ENCODE measurements around the gene DSCAML1.

The DSCAML1 gene

DNA sequence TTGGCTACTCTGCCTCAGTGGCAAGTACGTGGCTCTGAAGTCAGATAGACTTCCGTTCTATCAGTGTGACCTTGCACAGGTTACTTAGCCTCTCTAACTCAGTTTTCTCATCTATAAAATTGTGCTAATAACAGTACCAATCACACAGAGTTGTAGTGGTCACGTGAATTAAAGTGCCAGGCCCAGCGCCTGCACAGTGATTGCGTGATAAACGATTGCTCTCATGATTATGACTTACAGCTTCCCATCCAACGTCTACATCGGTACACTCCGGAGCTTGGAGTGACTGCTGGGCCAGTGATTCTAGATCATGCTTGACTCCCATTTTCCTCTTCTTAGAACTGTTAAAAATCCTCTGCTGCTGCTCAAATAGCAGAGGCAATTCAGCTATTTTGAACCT is 247.6 kb downstream of the DSCAML1 start:
- DNase-seq (ENCODE audit: low read depth in 2 of 2): no peak

DNA sequence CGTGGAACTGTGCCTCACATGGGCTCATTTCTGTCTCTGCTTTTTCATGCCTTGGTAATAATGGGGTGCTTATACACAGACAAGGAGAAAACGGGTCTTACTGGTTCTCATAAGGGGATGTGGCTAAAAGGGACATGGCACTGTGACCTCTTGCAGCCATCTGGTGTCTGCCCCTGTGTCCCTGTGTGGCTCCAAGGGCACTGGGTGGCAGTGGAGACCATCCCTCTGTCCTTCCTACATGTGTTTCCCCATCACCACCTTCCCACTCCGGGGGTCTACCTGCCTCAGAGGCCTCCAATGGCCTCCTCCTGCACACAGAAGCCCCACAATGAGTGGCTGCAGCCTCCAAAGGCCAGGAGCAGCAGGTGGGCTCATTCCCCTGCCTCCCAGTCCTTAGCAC is 248.1 kb downstream of the DSCAML1 start:
- no peak for DNase-seq (ENCODE audit: low read depth in 2 of 2)

DNA sequence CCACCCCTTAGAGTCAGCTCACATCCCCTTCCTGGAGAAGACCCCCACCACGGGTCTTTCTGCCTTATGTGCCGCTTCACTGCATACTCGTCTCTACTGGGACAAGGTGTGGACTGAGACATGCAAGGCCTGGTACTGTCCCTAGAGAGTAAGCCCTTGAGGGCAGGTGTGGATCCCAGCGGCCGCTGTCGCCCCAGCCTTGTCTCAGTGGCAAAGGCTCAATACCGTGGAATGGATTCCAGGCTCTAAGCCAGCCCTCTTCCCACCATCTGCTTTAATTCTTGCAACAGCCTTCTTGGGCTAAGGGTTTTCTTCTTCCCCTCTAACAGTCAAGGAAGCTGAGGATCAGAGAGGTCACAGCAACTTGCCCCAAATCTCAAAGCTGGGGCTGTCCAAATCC is 249.1 kb downstream of the DSCAML1 start:
- no peak for DNase-seq (ENCODE audit: low read depth in 2 of 2)

DNA sequence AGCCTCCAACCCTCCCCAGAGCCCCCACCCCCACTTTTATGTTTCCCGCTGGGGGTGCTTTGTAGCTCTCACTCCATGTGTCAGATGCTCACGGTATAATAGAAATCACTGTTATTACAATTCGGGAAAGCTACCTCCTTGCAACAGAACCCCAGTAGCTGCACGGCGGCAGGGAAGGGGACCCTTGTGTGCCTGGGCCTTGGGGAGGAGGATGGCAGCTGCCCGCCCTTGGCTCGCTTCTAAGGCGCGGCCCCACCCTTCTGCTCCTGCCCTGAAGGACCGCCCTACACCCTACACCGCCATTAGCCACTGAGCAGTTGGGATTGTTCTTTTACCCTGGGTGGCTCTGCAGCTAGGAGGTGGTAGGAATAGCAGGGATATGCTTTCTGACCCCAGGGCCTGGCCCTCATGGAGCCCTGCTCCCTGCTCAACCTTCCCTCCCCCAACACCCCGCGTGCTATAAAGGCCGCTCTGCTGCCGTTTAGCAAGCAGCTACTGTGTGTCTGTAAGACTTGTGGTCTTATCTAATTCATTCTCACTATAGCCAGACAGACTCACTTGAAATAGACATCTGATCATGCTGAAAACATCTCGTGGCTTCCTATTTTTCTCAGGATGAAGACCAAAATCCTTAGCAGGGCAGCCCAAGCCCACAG is 249.7 kb downstream of the DSCAML1 start:
- no peak for DNase-seq (ENCODE audit: low read depth in 2 of 2)

DNA sequence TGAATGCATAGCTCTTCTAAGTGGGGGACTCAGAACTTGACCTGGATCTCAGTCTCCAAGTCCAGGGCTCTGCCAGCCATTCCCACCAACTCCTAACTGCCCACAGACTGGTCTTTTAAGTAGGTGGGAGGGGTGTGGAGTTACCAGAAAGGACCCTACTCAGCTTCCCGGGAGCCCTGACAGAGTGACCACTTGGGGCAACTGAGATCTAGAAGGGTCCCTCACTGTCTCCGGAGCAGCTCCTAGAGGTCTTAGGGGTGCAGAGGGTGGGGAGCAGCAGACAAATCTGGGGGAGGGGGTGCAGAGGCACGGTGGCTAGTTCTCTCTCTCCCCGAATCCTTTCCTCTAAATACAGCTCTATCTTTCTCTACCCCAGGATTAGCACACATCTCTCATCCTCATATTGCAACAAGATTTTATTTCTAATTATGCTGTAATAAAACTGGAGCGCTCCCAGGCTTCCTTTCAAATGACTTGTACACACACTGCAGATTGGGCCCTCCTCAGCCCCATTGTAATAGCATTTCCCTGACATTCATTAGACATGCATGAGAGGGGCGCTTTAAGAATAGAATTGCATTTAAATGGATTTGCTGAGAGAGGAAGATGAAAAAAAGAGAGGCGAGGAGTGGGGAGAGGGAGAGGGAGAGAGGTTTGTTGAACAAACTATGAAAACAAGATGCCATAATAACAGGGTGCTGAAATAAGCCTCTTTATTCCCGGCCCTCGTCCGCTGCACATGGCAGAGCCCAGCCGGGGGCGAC is 250.4 kb downstream of the DSCAML1 start:
- DNase-seq (ENCODE audit: low read depth in 2 of 2): no peak

DNA sequence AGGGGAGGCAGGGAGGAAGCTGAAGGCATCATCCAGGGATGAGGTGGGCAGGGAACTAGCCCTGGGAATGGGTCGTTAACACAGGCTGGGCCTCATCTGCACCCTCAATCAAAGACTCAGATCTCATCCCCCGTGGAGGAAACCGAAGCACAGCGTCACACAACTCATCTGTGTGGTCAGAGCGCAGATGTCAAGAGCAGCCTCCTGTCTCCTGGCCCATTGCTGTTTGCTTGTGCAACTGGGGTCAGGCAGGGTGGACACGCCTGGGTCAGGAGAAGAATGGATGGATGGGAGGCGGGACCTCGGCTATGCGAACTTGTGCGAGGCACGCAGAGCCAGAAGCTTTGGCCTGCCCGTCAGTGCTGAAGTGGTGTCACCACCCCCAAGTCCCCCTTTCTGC is 251.3 kb downstream of the DSCAML1 start:
- no peak for DNase-seq (ENCODE audit: low read depth in 2 of 2)

DNA sequence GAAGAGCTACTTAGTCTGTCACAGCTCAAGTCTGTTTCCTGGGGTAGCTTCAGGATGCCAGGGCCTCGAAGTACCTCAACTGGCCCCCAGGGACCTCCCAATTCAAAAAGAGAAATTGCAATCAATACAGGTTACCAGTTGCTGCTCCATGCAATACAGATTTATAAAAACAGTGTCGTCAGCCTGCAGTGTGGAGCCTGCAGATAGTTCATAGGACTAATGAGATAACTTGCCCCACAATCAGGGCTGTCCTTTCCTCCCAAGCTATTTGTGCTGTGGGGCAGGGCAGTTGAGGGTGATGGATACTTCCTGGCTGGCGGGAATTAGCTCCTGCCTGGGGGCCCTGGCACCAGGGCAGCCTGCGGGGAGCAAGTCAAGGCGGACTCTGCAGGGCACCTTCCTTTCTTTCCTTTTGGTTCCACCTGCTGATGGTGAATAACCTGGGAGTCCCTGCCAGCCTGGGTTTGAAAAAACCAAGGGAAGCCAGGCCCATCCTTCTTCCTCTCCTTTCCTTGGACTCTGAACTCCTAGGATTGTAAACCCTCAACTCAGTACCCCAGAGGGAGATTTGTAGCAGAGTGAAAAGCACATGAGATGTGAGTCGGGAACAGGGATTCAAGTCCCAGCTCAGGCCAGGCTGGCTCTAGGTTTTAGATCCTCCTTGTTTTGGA is 252.8 kb downstream of the DSCAML1 start:
- no peak for DNase-seq (ENCODE audit: low read depth in 2 of 2)

DNA sequence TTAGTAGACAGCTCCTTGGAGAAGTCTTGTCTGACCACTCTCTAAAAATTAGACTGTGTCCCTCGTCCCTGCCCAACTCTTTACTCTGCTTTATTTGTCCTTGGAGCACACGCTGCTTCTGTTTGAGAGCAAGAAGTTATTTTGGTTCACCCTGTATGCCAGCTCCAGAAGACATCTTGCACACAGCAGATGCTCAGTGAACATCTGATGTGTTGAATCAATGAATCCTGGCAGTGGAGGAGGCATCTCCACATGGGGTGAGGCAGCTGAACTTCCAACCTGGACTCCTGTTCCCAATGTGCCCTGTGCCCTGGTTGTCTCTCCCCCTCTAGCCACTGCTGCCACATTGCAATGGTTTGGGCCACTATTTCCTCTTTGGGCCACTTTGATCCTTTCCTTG is 255.8 kb downstream of the DSCAML1 start:
- no peak for DNase-seq (ENCODE audit: low read depth in 2 of 2)

DNA sequence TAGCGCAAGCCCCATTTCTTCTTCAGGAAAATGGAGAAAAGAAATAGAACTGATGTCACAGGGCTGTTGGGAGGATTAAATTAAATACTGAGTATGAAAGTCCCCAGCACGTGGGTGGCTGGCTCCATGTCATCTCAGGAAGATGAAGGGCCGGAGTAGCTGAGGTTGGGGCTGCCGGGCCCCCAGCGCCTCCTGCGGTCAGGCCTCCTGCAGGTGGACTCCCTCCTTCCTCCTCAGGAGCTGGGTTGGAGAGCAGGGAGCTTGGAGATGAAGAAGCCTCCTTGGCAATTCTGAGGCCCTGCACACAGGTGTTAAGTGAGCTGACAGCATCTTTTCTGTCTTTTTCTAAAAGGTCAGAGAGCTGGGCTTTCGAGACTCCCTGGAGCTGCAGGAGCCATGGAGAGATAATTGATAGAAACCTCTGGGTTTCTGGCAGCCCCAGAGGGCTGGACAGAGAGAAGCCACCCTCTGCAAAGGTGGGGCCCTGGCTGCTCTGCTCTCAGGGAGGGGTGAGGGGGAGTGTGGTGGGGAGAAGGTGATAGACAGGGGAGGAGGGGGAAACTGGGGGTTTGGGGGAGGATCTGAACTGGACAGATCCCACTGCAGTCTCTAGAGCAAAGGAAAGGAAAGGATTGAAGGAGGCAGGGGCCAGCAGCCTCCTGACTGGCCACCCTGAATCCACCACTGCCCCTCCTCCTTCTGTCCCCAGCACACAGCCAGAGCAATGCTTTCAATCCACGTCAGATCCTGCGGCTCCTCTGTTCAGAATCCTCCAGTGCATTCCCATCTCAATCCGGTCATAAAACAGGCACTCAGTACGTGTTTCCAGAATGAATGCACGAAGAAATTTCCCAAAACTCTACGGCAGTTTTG is 258.5 kb downstream of the DSCAML1 start:
- DNase-seq (ENCODE audit: low read depth in 2 of 2): no peak

DNA sequence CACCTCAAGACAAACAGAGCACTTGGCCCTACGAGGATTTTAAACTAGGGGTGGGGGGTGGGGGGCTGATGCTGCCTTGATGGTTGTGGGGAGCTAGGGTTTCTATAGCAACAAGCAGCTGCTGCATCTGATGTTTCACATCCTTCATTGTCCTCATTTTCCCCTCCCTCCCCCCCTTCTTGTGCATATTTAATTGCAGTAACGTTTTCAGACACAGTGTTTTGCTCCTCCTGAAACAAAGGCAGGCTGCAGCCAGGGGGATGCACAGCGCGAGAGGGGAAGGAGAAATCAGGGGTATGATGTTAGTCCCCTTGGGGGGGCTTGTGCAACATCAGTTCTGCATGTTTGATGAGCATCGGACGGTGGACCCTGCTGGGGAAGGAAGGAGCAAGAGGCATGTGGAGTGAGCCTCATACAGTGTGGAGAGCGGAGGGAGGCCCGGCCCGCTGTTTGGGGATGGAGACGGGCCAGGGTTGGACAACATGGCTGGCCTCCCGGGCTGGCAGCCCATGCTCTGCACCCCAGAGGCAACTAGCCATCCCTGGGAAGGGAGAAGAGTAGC is 261.1 kb downstream of the DSCAML1 start:
- no peak for DNase-seq (ENCODE audit: low read depth in 2 of 2)

DNA sequence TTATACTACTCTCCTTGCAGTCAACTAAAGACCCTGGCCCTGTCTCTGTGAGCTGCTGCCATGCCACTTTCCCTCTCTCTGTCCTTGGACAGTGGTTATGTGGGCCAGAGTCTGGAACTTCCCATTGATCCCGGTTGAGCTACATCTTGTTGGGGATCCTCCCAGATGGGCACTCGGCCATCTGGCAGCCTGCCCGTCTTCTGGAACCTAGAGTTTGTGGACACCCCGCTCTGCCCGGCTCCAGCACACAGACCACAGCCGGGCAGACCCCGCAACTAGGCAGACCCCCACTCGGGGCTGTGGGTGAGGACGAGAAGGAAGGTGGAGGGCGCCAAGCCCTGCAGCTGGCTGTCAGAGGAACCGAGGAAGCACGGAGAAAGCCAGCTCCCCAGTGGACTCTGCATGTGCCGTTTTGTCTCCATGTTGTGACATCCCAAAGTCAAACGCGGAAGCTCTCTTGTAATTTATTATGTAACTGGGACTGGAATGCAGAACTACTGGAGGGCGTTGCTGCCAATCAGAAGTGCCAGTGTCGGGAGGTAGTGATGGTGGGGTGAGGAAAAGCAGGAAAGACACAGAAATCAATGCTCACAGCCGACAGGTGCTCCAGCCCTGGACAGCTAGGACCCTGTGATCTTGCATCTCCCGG is 261.7 kb downstream of the DSCAML1 start:
- no peak for DNase-seq (ENCODE audit: low read depth in 2 of 2)

DNA sequence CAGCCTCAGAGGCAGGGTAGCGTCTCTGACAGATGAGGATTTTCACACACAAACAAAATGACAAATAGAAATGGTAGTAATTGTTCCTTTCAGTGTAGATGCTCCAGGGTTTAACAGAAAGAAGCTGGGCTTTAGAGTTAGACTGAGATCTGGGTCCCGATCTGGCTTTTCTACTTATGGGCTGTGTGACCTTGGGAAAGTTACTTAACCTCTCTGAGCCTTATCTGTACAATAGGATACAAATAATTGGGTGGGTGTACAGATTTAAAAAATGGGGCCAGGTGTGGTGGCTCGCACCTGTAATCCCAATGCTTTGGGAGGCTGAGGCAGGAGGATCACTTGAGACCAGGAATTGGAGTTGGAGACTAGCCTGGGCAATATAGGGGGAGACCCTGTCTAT is 264.4 kb downstream of the DSCAML1 start:
- no peak for DNase-seq (ENCODE audit: low read depth in 2 of 2)

DNA sequence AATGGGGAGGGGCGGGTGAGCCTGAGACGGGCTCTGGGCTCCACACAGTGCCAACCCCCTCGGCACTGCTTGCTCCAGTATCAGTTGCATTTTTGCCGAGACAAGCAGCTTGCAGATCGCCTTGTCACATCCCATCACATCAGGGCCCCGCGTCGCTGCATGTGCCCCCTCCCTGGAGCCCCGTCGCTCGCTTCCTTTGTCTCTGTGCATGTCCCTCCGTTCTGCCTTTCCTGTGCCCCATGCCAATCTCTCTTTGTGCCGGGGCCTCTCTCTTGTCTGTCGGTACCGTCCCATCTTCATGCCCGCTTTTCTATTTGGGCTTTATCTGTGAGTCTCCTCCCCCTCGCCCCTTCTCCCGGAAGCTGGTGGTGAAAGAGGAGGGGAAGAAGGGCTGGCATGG is 267.2 kb downstream of the DSCAML1 start:
- DNase-seq (ENCODE audit: low read depth in 2 of 2): no peak

DNA sequence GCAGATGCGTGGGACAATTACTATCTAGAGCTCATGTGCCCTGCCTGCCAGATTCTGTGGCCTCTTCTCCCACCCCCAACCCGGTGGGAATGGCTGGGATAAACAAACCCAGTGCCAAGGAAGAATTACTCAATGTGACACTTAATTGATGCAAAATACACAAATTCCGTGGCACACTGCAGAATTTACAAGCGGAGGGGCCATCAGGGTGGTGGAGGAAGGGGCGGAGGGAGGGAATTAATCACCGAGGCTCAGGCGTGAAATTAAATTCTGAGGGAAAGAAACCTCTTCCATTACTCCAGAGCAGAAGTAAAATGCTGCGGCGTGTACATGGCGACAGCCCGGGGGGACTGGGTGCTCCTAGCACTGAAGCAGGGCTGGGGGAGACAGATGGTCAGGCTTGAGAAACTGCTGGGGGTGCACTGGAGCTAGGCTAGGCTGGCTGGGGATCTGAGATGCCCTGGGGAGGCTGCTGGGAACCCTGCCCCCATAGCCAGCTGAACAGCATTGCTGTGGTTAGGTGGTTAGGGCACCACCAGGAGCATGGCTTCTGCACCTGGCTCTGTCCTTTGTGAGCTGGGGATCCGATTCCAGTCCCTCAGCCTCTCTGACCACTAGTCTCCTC is 268.8 kb downstream of the DSCAML1 start:
- no peak for DNase-seq (ENCODE audit: low read depth in 2 of 2)

DNA sequence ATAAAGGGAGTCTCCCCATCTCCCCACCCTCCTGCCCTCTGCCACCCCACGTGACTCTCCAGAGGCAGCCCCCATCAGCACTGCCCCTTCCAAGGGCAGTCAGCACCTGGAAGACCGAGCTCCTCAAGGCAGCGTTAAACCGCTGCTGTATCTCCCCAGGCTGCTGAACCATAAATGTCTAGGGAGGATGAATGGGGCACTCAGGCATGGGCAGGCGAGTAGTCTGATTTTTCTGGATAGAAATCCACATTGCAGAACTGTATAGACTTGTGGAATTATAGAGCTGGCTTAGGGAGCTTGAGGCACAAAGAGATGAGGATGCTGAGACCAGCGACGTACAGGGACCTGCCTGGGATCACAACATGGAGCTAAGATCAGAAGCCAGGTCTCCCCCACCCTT is 269.7 kb downstream of the DSCAML1 start:
- no peak for DNase-seq (ENCODE audit: low read depth in 2 of 2)

DNA sequence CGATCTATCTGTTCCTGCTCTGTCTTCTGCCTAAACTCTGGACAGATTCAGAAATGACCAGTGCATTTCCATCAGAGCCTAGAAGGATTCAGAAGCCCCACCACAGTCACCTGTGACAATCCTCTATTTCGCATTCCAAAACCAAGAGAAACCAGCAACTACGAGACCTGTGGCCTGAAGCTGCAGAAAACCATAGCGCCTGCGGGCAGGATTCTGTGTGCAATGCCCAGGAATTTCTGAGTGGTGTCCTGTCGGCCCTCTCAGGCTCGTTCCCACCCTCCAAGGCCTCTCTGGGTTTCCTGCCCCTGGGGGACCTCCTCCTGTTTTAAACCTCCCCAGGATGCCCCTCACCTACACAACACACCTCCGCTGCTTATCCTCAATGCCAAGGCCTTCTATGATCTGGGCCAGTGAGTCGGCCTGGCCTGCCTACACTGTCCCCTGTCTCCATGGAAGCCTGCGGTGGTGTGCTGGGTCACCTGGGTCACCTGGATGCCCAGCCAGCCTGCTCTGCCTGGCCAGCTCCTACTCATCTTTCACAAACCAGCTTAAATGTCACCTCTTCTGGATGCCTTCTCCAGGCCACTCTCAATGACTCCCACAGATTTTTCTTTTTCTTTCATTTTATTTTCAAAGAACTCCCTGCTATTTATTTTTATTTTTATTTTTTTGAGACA is 271.0 kb downstream of the DSCAML1 start:
- no peak for DNase-seq (ENCODE audit: low read depth in 2 of 2)

DNA sequence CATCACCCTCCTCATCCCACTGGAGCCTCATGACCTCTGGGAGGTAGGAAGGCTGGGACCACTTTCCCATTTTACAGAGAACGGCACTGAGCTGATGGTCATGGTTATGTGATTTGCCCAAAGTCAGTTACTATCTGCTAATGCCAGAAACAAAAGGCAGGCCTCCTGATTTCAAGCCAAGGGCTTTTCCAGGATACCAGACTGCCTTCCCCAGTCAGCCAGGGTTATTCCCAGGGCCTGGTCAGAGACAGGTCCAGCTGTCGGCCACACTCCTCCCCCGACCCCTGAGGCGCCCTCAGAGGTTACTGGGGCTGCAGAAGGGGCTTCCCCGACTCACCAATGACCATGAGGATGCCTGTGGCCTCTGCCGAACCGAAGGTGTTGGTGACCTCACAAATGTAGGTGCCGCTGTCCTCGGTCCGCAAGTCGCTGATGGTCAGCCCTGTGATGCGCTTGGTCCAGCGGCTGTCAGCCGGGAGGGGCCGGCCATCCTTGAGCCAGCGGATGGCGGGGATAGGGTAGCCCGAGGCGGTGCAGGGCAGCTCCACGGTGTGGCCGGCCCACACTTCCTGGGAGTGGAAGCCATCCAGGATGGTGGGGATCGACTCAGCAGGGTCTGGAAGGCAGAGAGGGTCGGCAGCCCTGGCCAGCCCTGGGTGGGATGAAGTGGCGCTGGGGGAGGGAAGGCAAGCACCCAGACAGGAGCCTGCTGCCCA is 272.4 kb downstream of the DSCAML1 start:
- no peak for DNase-seq (ENCODE audit: low read depth in 2 of 2)

DNA sequence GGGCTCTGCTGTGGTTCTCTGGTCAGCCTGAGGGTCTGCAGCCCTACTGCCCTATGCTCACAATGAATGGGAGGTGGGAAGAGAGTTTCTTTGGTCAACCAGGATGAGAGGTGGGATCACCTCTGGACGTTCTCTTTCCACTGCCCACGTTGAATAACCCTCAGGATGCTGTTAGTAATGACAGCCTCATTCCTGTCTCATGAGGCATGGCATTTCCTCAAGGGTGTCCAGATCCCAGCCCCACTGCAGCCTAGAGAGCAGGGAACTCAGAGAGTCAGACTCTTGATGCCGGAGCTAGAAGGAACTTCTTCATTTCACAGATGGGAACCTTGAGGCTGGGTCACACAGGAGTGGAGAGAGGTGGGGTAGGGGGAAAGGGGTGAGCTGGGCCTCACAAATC is 273.3 kb downstream of the DSCAML1 start:
- no peak for DNase-seq (ENCODE audit: low read depth in 2 of 2)

DNA sequence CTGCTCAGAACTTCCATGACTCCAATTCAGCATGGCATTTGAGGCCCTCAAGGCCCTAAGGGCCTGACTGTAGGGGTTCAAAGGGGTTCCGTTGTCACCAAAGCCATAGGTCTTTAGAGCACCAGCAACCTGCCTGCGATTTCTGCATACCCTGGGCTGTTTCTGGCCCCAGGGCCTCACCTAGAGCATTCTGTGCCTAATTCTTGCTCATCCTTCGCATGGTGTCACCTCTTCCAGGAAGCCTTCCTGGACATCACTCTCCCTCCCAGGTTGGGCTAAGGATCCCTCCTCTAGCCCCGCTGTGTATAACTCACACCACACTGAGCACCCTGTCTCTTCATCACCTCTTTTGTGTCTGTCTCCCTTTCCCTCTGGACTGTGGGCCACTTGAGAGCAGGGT is 275.0 kb downstream of the DSCAML1 start:
- DNase-seq (ENCODE audit: low read depth in 2 of 2): no peak

DNA sequence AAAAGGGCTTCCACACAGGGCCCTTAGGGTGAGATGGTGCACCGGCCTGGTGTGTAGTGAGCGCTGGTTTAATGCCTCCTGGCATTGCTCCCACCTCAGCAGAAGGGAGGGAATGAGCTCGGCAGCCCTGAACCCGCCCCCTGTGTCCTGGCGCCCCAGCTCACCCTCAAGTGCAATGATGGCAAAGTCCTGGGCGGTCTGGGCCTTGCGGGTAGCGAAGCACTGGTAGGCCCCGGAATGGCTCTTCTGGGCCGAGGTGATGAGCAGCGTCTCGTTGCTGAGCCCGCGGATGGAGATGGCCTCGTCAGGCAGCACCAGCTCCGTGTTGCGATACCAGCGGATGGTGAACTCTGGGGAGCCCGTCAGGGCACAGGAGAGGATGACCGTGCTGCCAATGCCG is 276.1 kb downstream of the DSCAML1 start:
- no peak for DNase-seq (ENCODE audit: low read depth in 2 of 2)

All from stimulated activated CD4-positive, alpha-beta T cell treated with anti-CD3 and anti-CD28 coated beads, Interleukin-12 subunit alpha, Interleukin-12 subunit beta, amount 100 ng/mL, for 24 hours (primary cell).